Lower lobe of right lung (tissue), 2 donors: Measurements from ENCODE around the gene PDE4B. TPM values are rescaled to one million over a fixed set of nuclear protein-coding genes. Genes with fewer than 3 reads are reported as not detected.

Experiments
- ATAC-seq, 2 donors: fragments of 200-7000 bp; cut with Tn5 transposase; one replicate each; pipeline ENCODE4 v1.9.1; 2020 to 2022; ENCODE audit warnings: mild to moderate bottlenecking in 2 of 2, moderate library complexity in 2 of 2
- DNase-seq: peaks from one replicate; pipeline ENCODE4 v3.0.0-alpha.2; 2020
- H3K27ac ChIP-seq: fragments of 200-600 bp; one replicate; pipeline ENCODE4 v1.8.0; 2022
- H3K27me3 ChIP-seq: fragments of 200-600 bp; one replicate; pipeline ENCODE4 v1.8.0; 2022; ENCODE audit warnings: low read depth
- H3K36me3 ChIP-seq: fragments of 200-600 bp; one replicate; pipeline ENCODE4 v1.8.0; 2022; ENCODE audit warnings: mild to moderate bottlenecking
- H3K4me1 ChIP-seq: fragments of 200-600 bp; one replicate; pipeline ENCODE4 v1.8.0; 2022
- H3K4me3 ChIP-seq: fragments of 200-600 bp; one replicate; pipeline ENCODE4 v1.8.0; 2022; ENCODE audit warnings: mild to moderate bottlenecking
- H3K9me3 ChIP-seq: fragments of 200-600 bp; one replicate; pipeline ENCODE4 v1.8.0; 2022
- intact Hi-C: fragments of 100-400 bp; cut with DNase I; formaldehyde crosslinking; loops from one replicate; pipeline ENCODE4 v1.11.0; 2022
- total RNA-seq: library from RNA; stranded (reverse); fragmentation: NEBNext Ultra II Directional; extraction: Animal tissue kit (Norgen Biotek cat#: 25700); gene quantifications from one replicate; pipeline ENCODE4 v1.2.1, GENCODE V29; 2021
- TF ChIP-seq, protein P1 (sequence below): fragments of 200-600 bp; IDR thresholded peaks from one replicate; pipeline ENCODE4 v1.8.0; 2022; ENCODE audit warnings: antibody characterized with exemption, mild to moderate bottlenecking
- donor health status: DM: no; HTN: yes; CAD: no; lungs with severe emphysema.

PDE4B gene
- total RNA-seq, 1 donor from 2014 or later = 26.9 TPM

GRCh38 chr1:66375125-66375524, 582.4 kb downstream of the PDE4B start:
- DNase-seq = no peak
- Histone ChIP-seq H3K36me3 (peaks cover 18% of the 10 kb centered on the region), H3K9me3 (no peaks in the 10 kb centered on the region), H3K4me3 (no peak overlapping the region), H3K27me3 (no peaks in the 10 kb centered on the region), H3K4me1 (peaks cover 51% of the 10 kb centered on the region), H3K27ac (no peak overlapping the region)
- no peak for ATAC-seq
- intact Hi-C loops = no loop called here
- TF ChIP-seq, protein P1, sequence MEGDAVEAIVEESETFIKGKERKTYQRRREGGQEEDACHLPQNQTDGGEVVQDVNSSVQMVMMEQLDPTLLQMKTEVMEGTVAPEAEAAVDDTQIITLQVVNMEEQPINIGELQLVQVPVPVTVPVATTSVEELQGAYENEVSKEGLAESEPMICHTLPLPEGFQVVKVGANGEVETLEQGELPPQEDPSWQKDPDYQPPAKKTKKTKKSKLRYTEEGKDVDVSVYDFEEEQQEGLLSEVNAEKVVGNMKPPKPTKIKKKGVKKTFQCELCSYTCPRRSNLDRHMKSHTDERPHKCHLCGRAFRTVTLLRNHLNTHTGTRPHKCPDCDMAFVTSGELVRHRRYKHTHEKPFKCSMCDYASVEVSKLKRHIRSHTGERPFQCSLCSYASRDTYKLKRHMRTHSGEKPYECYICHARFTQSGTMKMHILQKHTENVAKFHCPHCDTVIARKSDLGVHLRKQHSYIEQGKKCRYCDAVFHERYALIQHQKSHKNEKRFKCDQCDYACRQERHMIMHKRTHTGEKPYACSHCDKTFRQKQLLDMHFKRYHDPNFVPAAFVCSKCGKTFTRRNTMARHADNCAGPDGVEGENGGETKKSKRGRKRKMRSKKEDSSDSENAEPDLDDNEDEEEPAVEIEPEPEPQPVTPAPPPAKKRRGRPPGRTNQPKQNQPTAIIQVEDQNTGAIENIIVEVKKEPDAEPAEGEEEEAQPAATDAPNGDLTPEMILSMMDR = no peak

GRCh38 chr1:66380452-66381212, 587.9 kb downstream of the PDE4B start:
- ATAC-seq (peak; percentile 70 to 85), DNase-seq (no peak)
- no peak overlapping the region for H3K4me3 ChIP-seq
- TF ChIP-seq, protein P1 = no peak
- no peak overlapping the region for H3K27ac ChIP-seq
- peaks cover 25% of the 10 kb centered on the region for H3K4me1 ChIP-seq
- H3K36me3 ChIP-seq = no peaks in the 10 kb centered on the region
- no peaks in the 10 kb centered on the region for H3K9me3 ChIP-seq
- intact Hi-C loops = no loop called here
- H3K27me3 ChIP-seq = no peaks in the 10 kb centered on the region

DNA sequence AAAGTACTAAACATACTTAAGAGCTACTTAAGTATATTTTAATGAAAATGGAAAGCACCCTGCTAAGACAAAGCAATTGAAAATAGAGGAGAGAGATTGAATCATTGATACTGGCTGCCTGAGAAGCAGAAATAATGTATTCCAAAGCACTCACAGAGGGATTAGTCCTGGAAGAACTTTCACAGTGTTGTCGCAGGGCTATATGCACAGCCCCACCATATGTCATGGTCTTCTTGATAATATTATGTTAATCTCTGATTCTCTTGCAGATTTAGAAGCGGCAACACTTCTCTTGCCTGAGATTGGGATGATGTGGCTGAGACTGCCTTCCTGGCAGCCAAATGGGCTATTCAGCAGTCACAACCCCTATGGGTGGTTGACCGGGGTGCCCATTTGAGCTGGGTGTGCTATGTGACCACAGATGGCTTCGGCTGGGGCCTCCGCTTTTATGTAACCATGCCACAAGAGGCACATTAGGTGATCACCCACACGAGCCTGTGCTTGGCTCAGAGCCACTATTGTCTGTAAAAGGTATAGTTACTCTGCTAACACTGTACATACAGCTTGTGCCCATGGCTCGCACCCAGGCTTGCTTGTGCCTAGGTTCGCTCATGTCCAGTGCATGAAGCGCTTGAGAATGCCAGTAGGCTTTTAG, 589.1 kb downstream of the PDE4B start:
- H3K36me3 ChIP-seq = no peaks in the 10 kb centered on the region
- no peaks in the 10 kb centered on the region for H3K27me3 ChIP-seq
- intact Hi-C loops = no loop called here
- ATAC-seq (no peak), DNase-seq (no peak)
- no peak overlapping the region for H3K27ac ChIP-seq
- TF ChIP-seq, protein P1 = no peak
- H3K4me1 ChIP-seq = peaks cover 20% of the 10 kb centered on the region
- H3K9me3 ChIP-seq = peaks cover 9% of the 10 kb centered on the region
- H3K4me3 ChIP-seq = no peak overlapping the region

GRCh38 chr1:66383168-66383567, 590.5 kb downstream of the PDE4B start:
- intact Hi-C loops = no loop called here
- H3K27me3 ChIP-seq = no peaks in the 10 kb centered on the region
- peaks cover 20% of the 10 kb centered on the region for H3K4me1 ChIP-seq
- H3K4me3 ChIP-seq = no peak overlapping the region
- H3K9me3 ChIP-seq = peaks cover 9% of the 10 kb centered on the region
- TF ChIP-seq, protein P1 = no peak
- no peaks in the 10 kb centered on the region for H3K36me3 ChIP-seq
- no peak for DNase-seq
- H3K27ac ChIP-seq = no peak overlapping the region
- peak in 1 of 2 donors; percentile 14 for ATAC-seq

- ATAC-seq (peak in 1 of 2 donors; percentile 18), DNase-seq (no peak)
- peaks cover 9% of the 10 kb centered on the region for H3K9me3 ChIP-seq
- TF ChIP-seq, protein P1 = no peak
- H3K4me1 ChIP-seq = peaks cover 20% of the 10 kb centered on the region
- no peaks in the 10 kb centered on the region for H3K36me3 ChIP-seq
- H3K27ac ChIP-seq = no peak overlapping the region
- H3K4me3 ChIP-seq = no peak overlapping the region
- intact Hi-C loops = no loop called here
- no peaks in the 10 kb centered on the region for H3K27me3 ChIP-seq
Measured at GRCh38 chr1:66383611-66384010, 590.9 kb downstream of the PDE4B start.
